Stimulated activated CD8-positive, alpha-beta memory T cell treated with anti-CD3 and anti-CD28 coated beads, Interleukin-7, amount 100 ng/mL, for 4 hours (primary cell): ENCODE data around the gene RASA2.
"Not testable (repeated sequence)": the region's sequence is repeated elsewhere in the genome, so short reads cannot be mapped to it uniquely, and the experiment has no call there.

Experiments
- DNase-seq, 2 donors: peaks; one replicate each; pipeline ENCODE4 v3.0.0-alpha.2; 2020; ENCODE audit warnings: low read depth in 2 of 2

Gene RASA2

GRCh38 chr3:141497589-141497988 is 10.8 kb downstream of the RASA2 start:
- not testable (repeated sequence) for DNase-seq

GRCh38 chr3:141498598-141499223 is 11.9 kb downstream of the RASA2 start:
- peak; percentile 78 to 91 for DNase-seq

GRCh38 chr3:141499284-141499683 is 12.5 kb downstream of the RASA2 start:
- no peak for DNase-seq

GRCh38 chr3:141499965-141500364 is 13.1 kb downstream of the RASA2 start:
- no peak for DNase-seq

- no peak for DNase-seq
Measured at GRCh38 chr3:141500397-141500796, 13.6 kb downstream of the RASA2 start.

- no peak for DNase-seq
Measured at GRCh38 chr3:141505166-141505565, 18.3 kb downstream of the RASA2 start.

GRCh38 chr3:141506071-141506470 is 19.2 kb downstream of the RASA2 start:
- no peak for DNase-seq

- DNase-seq, result no peak
Measured at GRCh38 chr3:141507392-141508066, 20.7 kb downstream of the RASA2 start.

- no peak for DNase-seq
Measured at GRCh38 chr3:141508067-141508436, 21.2 kb downstream of the RASA2 start.

GRCh38 chr3:141511361-141511760 is 24.5 kb downstream of the RASA2 start:
- no peak for DNase-seq

GRCh38 chr3:141514382-141514781 is 27.6 kb downstream of the RASA2 start:
- no peak for DNase-seq

GRCh38 chr3:141519587-141519986 is 32.8 kb downstream of the RASA2 start:
- no peak for DNase-seq

- no peak for DNase-seq
Measured at GRCh38 chr3:141521781-141522180, 35.0 kb downstream of the RASA2 start.

- no peak for DNase-seq
Measured at GRCh38 chr3:141523615-141524375, 37.0 kb downstream of the RASA2 start.

GRCh38 chr3:141524988-141525387 is 38.2 kb downstream of the RASA2 start:
- DNase-seq, result no peak

GRCh38 chr3:141525814-141526213 is 39.0 kb downstream of the RASA2 start:
- no peak for DNase-seq

- no peak for DNase-seq
Measured at GRCh38 chr3:141526709-141527108, 39.9 kb downstream of the RASA2 start.

GRCh38 chr3:141528800-141529199 is 42.0 kb downstream of the RASA2 start:
- DNase-seq, result no peak

- DNase-seq, result no peak
Measured at GRCh38 chr3:141529256-141529655, 42.4 kb downstream of the RASA2 start.

- peak; percentile 10 to 12 for DNase-seq
Measured at GRCh38 chr3:141529717-141530414, 43.0 kb downstream of the RASA2 start.

GRCh38 chr3:141530415-141530768 is 43.6 kb downstream of the RASA2 start:
- no peak for DNase-seq

GRCh38 chr3:141532609-141533008 is 45.8 kb downstream of the RASA2 start:
- no peak for DNase-seq
